OCI-LY7 (cell line): Measurements from ENCODE around the gene ZNF564. TPM values are rescaled to one million over a fixed set of nuclear protein-coding genes. Genes with fewer than 3 reads are reported as not detected.

ENCODE experiments used
- BruUV-seq: library from RNA; stranded (reverse); fragments of 400-500 nt; replicated peaks from 2 replicates; lab custom pipeline; 2021; lab: Mats Ljungman, UMichigan
- CTCF ChIA-PET: fragments of 300-600 bp; sonication (Branson Sonifier 250); formaldehyde crosslinking; loops from one replicate; lab custom pipeline; 2022; ENCODE audit warnings: antibody characterized with exemption; ENCODE audit not compliant: unreplicated experiment; lab: Charles Lee
- POLR2A ChIA-PET: fragments of 300-600 bp; sonication (Branson Sonifier 250); formaldehyde crosslinking; loops from one replicate; lab custom pipeline; 2022; ENCODE audit warnings: antibody characterized with exemption; lab: Charles Lee
- DNase-seq: peaks from one replicate; pipeline ENCODE4 v3.0.0-alpha.2; 2015; ENCODE audit warnings: low spot score
- H2AFZ ChIP-seq: fragments of 200-600 bp; sonication (generic), shearing (Covaris generic); 2 replicates; pipeline ENCODE4 v1.6.1; 2014; ENCODE audit warnings: mild to moderate bottlenecking, antibody characterized with exemption, low read length, moderate library complexity
- H3K27ac ChIP-seq: fragments of 200-600 bp; sonication (generic); 2 replicates; pipeline ENCODE4 v1.5.1; 2014; ENCODE audit warnings: mixed run types, low read depth, mild to moderate bottlenecking, moderate library complexity, low read length, inconsistent platforms; ENCODE audit not compliant: poor library complexity, severe bottlenecking
- H3K36me3 ChIP-seq: fragments of 200-600 bp; sonication (generic); 2 replicates; pipeline ENCODE4 v1.6.1; 2014; ENCODE audit warnings: mild to moderate bottlenecking, antibody characterized with exemption, low read length, moderate library complexity, mixed read lengths; ENCODE audit not compliant: insufficient read depth
- H3K4me1 ChIP-seq: fragments of 200-600 bp; sonication (generic); 2 replicates; pipeline ENCODE4 v1.5.1; 2014; ENCODE audit warnings: mild to moderate bottlenecking, low read length; ENCODE audit not compliant: insufficient read depth, poor library complexity, severe bottlenecking
- H3K4me2 ChIP-seq: fragments of 200-600 bp; sonication (generic); 2 replicates; pipeline ENCODE4 v1.6.1; 2014; ENCODE audit warnings: mild to moderate bottlenecking, low read length
- H3K4me3 ChIP-seq: fragments of 200-600 bp; sonication (generic); 2 replicates; pipeline ENCODE4 v1.5.1; 2014; ENCODE audit warnings: mild to moderate bottlenecking, low read depth, low read length; ENCODE audit not compliant: poor library complexity, severe bottlenecking
- H3K79me2 ChIP-seq: fragments of 200-600 bp; sonication (generic); 2 replicates; pipeline ENCODE4 v1.6.1; 2016; ENCODE audit warnings: low read depth, mild to moderate bottlenecking, low read length, moderate library complexity, mixed read lengths; ENCODE audit not compliant: insufficient read depth
- H3K9me2 ChIP-seq: fragments of 200-600 bp; sonication (generic); 2 replicates; pipeline ENCODE4 v1.6.1; 2016; ENCODE audit warnings: mild to moderate bottlenecking, low read length, mixed read lengths; ENCODE audit not compliant: insufficient read depth
- H3K9me3 ChIP-seq: fragments of 200-600 bp; sonication (generic); 2 replicates; pipeline ENCODE4 v1.6.1; 2014; ENCODE audit warnings: mild to moderate bottlenecking, mixed run types, low read length, mixed read lengths
- H4K20me1 ChIP-seq: fragments of 200-600 bp; sonication (generic); 2 replicates; pipeline ENCODE4 v1.6.1; 2014; ENCODE audit warnings: mild to moderate bottlenecking, antibody characterized with exemption, low read length, moderate library complexity, mixed read lengths; ENCODE audit not compliant: insufficient read depth
- CTCF ChIP-seq: fragments of 200-600 bp; sonication (generic); conservative IDR thresholded peaks from 2 replicates; pipeline ENCODE4 v1.5.1; 2014; ENCODE audit warnings: mild to moderate bottlenecking, antibody characterized with exemption, low read length, moderate library complexity, mixed read lengths
- EZH2phosphoT487 ChIP-seq: fragments of 200-600 bp; sonication (generic); IDR thresholded peaks from 2 replicates; pipeline ENCODE4 v1.6.1; 2018; ENCODE audit warnings: low read depth, borderline replicate concordance, mild to moderate bottlenecking, mixed run types, antibody characterized with exemption, low read length, moderate library complexity, mixed read lengths
- intact Hi-C: fragments of 100-400 bp; cut with micrococcal nuclease; formaldehyde crosslinking; loops from one replicate; pipeline ENCODE4 v1.10.0; 2022; ENCODE audit not compliant: unreplicated experiment
- small RNA-seq: library from RNA; depleted of rRNA; stranded (forward); fragments of <200 nt; gene quantifications from one replicate; pipeline ENCODE3, GENCODE V24; 2014
- total RNA-seq, 2 experiments: library from RNA; depleted of rRNA in 1 of 2; stranded (reverse); fragments of >200 nt in 1 of 2; shearing (Covaris generic) in 1 of 2; gene quantifications; 2 replicates each; pipeline ENCODE4 v1.2.3, GENCODE V29; 2014 to 2022

ZNF564 gene
- total RNA-seq, 2 experiments from 2014 or later = 8.0 to 13.1 TPM

- peak; percentile 24 for DNase-seq
- no peaks in the 10 kb centered on the region for H3K9me2 ChIP-seq
- peaks cover 32% of the 10 kb centered on the region for H3K4me1 ChIP-seq
- H3K36me3 ChIP-seq = no peaks in the 10 kb centered on the region
- POLR2A ChIA-PET = no interaction called here
- intact Hi-C loops = no loop called here
- peak overlapping the region; percentile 30 for H3K4me2 ChIP-seq
- CTCF ChIA-PET = no interaction called here
- peaks cover 11% of the 10 kb centered on the region; the same call in 1 of the 2 replicates for H3K79me2 ChIP-seq
- H2AFZ ChIP-seq = no peak overlapping the region
- no peak overlapping the region for H3K4me3 ChIP-seq
- BruUV-seq = no TSS peak
- no peaks in the 10 kb centered on the region for H4K20me1 ChIP-seq
- no peaks in the 10 kb centered on the region for H3K9me3 ChIP-seq
- H3K27ac ChIP-seq = no peak overlapping the region
- TF ChIP-seq EZH2phosphoT487 (no peak), CTCF (no peak)
These were observed 72.9 kb downstream of the ZNF564 start for GRCh38 chr19:12478234-12478941.

Small RNA genes lying within 50 kb of the gene (small RNA-seq; reads per million reads assigned to genes)
- gene MTCO1P27 (not detected), gene PPIAP20 (not detected)

Other genes with a start within 250 kb of the ZNF564 start
- 3.2 and 5.9 TPM in 2 replicates for gene ZNF563, start 217.8 kb downstream of the ZNF564 start, total RNA-seq (2014; rRNA removed; shearing (Covaris generic))
- gene ZNF563, start 217.8 kb downstream of the ZNF564 start, total RNA-seq (2022) = 5.9 and 6.6 TPM in 2 replicates
- 0.19 TPM in 1 of 2 replicates, not detected in the other for gene ZNF442, start 185.8 kb downstream of the ZNF564 start, total RNA-seq (2014; rRNA removed; shearing (Covaris generic))
- 0.76 and 0.77 TPM in 2 replicates for gene ZNF442, start 185.8 kb downstream of the ZNF564 start, total RNA-seq (2022)
- 3.8 and 6.2 TPM in 2 replicates for gene ZNF799, start 150.2 kb downstream of the ZNF564 start, total RNA-seq (2014; rRNA removed; shearing (Covaris generic))
- gene ZNF799, start 150.2 kb downstream of the ZNF564 start, total RNA-seq (2022) = 7.8 and 8.1 TPM in 2 replicates
- gene ZNF443, start 110.5 kb downstream of the ZNF564 start, total RNA-seq (2014; rRNA removed; shearing (Covaris generic)) = 2.3 and 2.6 TPM in 2 replicates
- 4.5 and 4.6 TPM in 2 replicates for gene ZNF443, start 110.5 kb downstream of the ZNF564 start, total RNA-seq (2022)
- gene ZNF709, start 66.7 kb downstream of the ZNF564 start, total RNA-seq (2014; rRNA removed; shearing (Covaris generic)) = 3.4 and 5.3 TPM in 2 replicates
- gene ZNF709, start 66.7 kb downstream of the ZNF564 start, total RNA-seq (2022) = 4.6 TPM in 2 replicates
- gene ZNF490, start 59.3 kb upstream of the ZNF564 start, total RNA-seq (2014; rRNA removed; shearing (Covaris generic)) = 6.3 and 8.6 TPM in 2 replicates
- gene ZNF490, start 59.3 kb upstream of the ZNF564 start, total RNA-seq (2022) = 8.1 and 11.2 TPM in 2 replicates
- 5.3 and 7.8 TPM in 2 replicates for gene ZNF791, start 59.4 kb upstream of the ZNF564 start, total RNA-seq (2014; rRNA removed; shearing (Covaris generic))
- gene ZNF791, start 59.4 kb upstream of the ZNF564 start, total RNA-seq (2022) = 17.1 and 18.2 TPM in 2 replicates
- 18.3 and 29.1 TPM in 2 replicates for gene MAN2B1, start 115.3 kb upstream of the ZNF564 start, total RNA-seq (2014; rRNA removed; shearing (Covaris generic))
- 88.2 and 88.7 TPM in 2 replicates for gene MAN2B1, start 115.3 kb upstream of the ZNF564 start, total RNA-seq (2022)
- gene WDR83, start 115.3 kb upstream of the ZNF564 start, total RNA-seq (2014; rRNA removed; shearing (Covaris generic)) = 17.0 and 21.1 TPM in 2 replicates
- 14.0 and 15.9 TPM in 2 replicates for gene WDR83, start 115.3 kb upstream of the ZNF564 start, total RNA-seq (2022)
- gene DHPS, start 130.4 kb upstream of the ZNF564 start, total RNA-seq (2014; rRNA removed; shearing (Covaris generic)) = 91.2 and 102 TPM in 2 replicates
- 101 and 122 TPM in 2 replicates for gene DHPS, start 130.4 kb upstream of the ZNF564 start, total RNA-seq (2022)
- not detected in 2 replicates for gene GNG14, start 136.5 kb upstream of the ZNF564 start, total RNA-seq (2014; rRNA removed; shearing (Covaris generic))
- gene GNG14, start 136.5 kb upstream of the ZNF564 start, total RNA-seq (2022) = 0.93 TPM in 1 of 2 replicates, not detected in the other
- gene FBXW9, start 145.1 kb upstream of the ZNF564 start, total RNA-seq (2014; rRNA removed; shearing (Covaris generic)) = 10.6 and 11.5 TPM in 2 replicates
- gene FBXW9, start 145.1 kb upstream of the ZNF564 start, total RNA-seq (2022) = 10.8 and 11.0 TPM in 2 replicates
- gene TNPO2, start 172.4 kb upstream of the ZNF564 start, total RNA-seq (2014; rRNA removed; shearing (Covaris generic)) = 42.6 and 47.3 TPM in 2 replicates
- 112 and 120 TPM in 2 replicates for gene TNPO2, start 172.4 kb upstream of the ZNF564 start, total RNA-seq (2022)
- 322 and 336 TPM in 2 replicates for gene TRIR, start 183.2 kb upstream of the ZNF564 start, total RNA-seq (2014; rRNA removed; shearing (Covaris generic))
- 211 and 219 TPM in 2 replicates for gene TRIR, start 183.2 kb upstream of the ZNF564 start, total RNA-seq (2022)
- 40.5 and 48.8 TPM in 2 replicates for gene GET3, start 186.0 kb upstream of the ZNF564 start, total RNA-seq (2014; rRNA removed; shearing (Covaris generic))
- 29.1 and 34.3 TPM in 2 replicates for gene GET3, start 186.0 kb upstream of the ZNF564 start, total RNA-seq (2022)
- gene BEST2, start 200.3 kb upstream of the ZNF564 start, total RNA-seq (2014; rRNA removed; shearing (Covaris generic)) = 0.10 TPM in 1 of 2 replicates, not detected in the other
- gene BEST2, start 200.3 kb upstream of the ZNF564 start, total RNA-seq (2022) = not detected in 2 replicates
- 7.4 and 9.1 TPM in 2 replicates for gene HOOK2, start 224.1 kb upstream of the ZNF564 start, total RNA-seq (2014; rRNA removed; shearing (Covaris generic))
- gene HOOK2, start 224.1 kb upstream of the ZNF564 start, total RNA-seq (2022) = 28.8 and 29.4 TPM in 2 replicates
- gene JUNB, start 240.0 kb upstream of the ZNF564 start, total RNA-seq (2014; rRNA removed; shearing (Covaris generic)) = 43.7 and 45.5 TPM in 2 replicates
- gene JUNB, start 240.0 kb upstream of the ZNF564 start, total RNA-seq (2022) = 31.8 TPM in 2 replicates